SH-SY5Y (cell line): Measurements from ENCODE around the gene FZD10.

Source experiments
- GATA2 ChIP-seq: IDR thresholded peaks from 2 replicates; pipeline ENCODE4 v1.6.1; 2011; ENCODE audit warnings: mild to moderate bottlenecking, low read depth, low read length
- GATA3 ChIP-seq: IDR thresholded peaks from 2 replicates; pipeline ENCODE4 v1.6.1; 2011; ENCODE audit warnings: low read depth, mild to moderate bottlenecking, low read length, moderate library complexity

GRCh38 chr12:130177635-130178242, 15.5 kb downstream of the FZD10 start:
- TF ChIP-seq GATA2 (no peak), GATA3 (no peak)
